GM19025 (cell line): ENCODE measurements around the gene RAB19.
"Not testable (repeated sequence)": the region's sequence is repeated elsewhere in the genome, so short reads cannot be mapped to it uniquely, and the experiment has no call there.

Experiments
- ATAC-seq: cut with Tn5 transposase; IDR thresholded peaks from one replicate; pipeline ENCODE4 v1.9.1; 2021; ENCODE audit warnings: mild to moderate bottlenecking, low read depth, moderate library complexity; ENCODE audit not compliant: unreplicated experiment

The RAB19 gene

GRCh38 chr7:140448781-140449480 is 45.1 kb downstream of the RAB19 start:
- no peak for ATAC-seq

- no peak for ATAC-seq
Observed at GRCh38 chr7:140451716-140452115, 47.9 kb downstream of the RAB19 start.

GRCh38 chr7:140453273-140453672 is 49.4 kb downstream of the RAB19 start:
- ATAC-seq, result no peak

- ATAC-seq, result not testable (repeated sequence)
Observed at GRCh38 chr7:140453785-140454656, 50.2 kb downstream of the RAB19 start.

- no peak for ATAC-seq
Observed at GRCh38 chr7:140454657-140455015, 50.8 kb downstream of the RAB19 start.

GRCh38 chr7:140455743-140456142 is 51.9 kb downstream of the RAB19 start:
- no peak for ATAC-seq

- ATAC-seq, result no peak
Observed at GRCh38 chr7:140456551-140457051, 52.7 kb downstream of the RAB19 start.

- no peak for ATAC-seq
Observed at GRCh38 chr7:140458201-140458600, 54.3 kb downstream of the RAB19 start.

GRCh38 chr7:140458916-140459315 is 55.1 kb downstream of the RAB19 start:
- no peak for ATAC-seq

- no peak for ATAC-seq
Observed at GRCh38 chr7:140463111-140463510, 59.3 kb downstream of the RAB19 start.

GRCh38 chr7:140475747-140476333 is 72.0 kb downstream of the RAB19 start:
- ATAC-seq, result no peak

GRCh38 chr7:140476698-140477261 is 72.9 kb downstream of the RAB19 start:
- no peak for ATAC-seq
